Measurements from ENCODE around the gene NRCAM.

Gene NRCAM

GRCh38 chr7:108114117-108114841 is 342.0 kb downstream of the NRCAM start:
- H3K4me3 ChIP-seq (ENCODE audit: low read length): no peak overlapping the region
- WGBS: 74% methylated on average over 5 of the region's 6 CpGs
- H3K9me3 ChIP-seq (ENCODE audit: insufficient read depth, low read depth, low read length): no peaks in the 10 kb centered on the region

DNA sequence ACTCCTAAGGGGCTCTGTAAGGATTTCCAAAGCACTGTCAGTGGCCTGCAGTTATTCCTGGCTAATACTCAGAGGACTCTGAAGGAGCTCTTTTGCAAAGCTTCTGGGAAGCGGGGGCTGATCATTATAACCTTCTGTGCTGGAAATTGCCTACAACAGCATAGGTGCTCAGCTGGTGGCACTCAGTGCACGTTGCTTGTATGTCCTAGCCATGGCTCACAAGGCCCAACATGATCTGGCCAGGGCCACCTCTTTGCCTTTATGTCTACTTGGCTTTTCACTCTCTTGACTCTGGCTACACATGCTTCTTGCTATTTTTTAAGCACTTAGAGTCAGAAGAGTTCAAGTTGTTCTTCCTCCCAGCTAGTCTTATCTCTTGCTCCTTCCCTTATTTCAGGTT is 343.6 kb downstream of the NRCAM start:
- Histone ChIP-seq H3K4me1 (ENCODE audit: insufficient read depth, low read length) (no peaks in the 10 kb centered on the region), H3K9me3 (ENCODE audit: insufficient read depth, low read depth, low read length) (no peaks in the 10 kb centered on the region), H3K27me3 (ENCODE audit: insufficient read depth, low read length) (no peaks in the 10 kb centered on the region), H3K36me3 (ENCODE audit: insufficient read depth, low read length) (no peaks in the 10 kb centered on the region), H3K4me3 (ENCODE audit: low read length) (no peak overlapping the region), H3K9ac (ENCODE audit: low read depth, low read length) (no peak overlapping the region), H3K27ac (ENCODE audit: low read depth, low read length) (no peak overlapping the region)
- WGBS: 87% methylated on average over 2 of the region's 2 CpGs

More at GRCh38 chr7:108114117-108114841, 342.0 kb downstream of the NRCAM start:
- H3K4me1 ChIP-seq (ENCODE audit: insufficient read depth, low read length): no peaks in the 10 kb centered on the region
- H3K27ac ChIP-seq (ENCODE audit: low read depth, low read length): no peak overlapping the region
- no peaks in the 10 kb centered on the region for H3K27me3 ChIP-seq (ENCODE audit: insufficient read depth, low read length)
- no peaks in the 10 kb centered on the region for H3K36me3 ChIP-seq (ENCODE audit: insufficient read depth, low read length)
- no peak overlapping the region for H3K9ac ChIP-seq (ENCODE audit: low read depth, low read length)

GRCh38 chr7:108109221-108109908 is 346.9 kb downstream of the NRCAM start:
- 90% methylated on average over 2 of the region's 2 CpGs for WGBS
- Histone ChIP-seq H3K9ac (ENCODE audit: low read depth, low read length) (no peak overlapping the region), H3K27me3 (ENCODE audit: insufficient read depth, low read length) (no peaks in the 10 kb centered on the region), H3K27ac (ENCODE audit: low read depth, low read length) (no peak overlapping the region), H3K4me3 (ENCODE audit: low read length) (no peak overlapping the region), H3K4me1 (ENCODE audit: insufficient read depth, low read length) (no peaks in the 10 kb centered on the region), H3K36me3 (ENCODE audit: insufficient read depth, low read length) (no peaks in the 10 kb centered on the region), H3K9me3 (ENCODE audit: insufficient read depth, low read depth, low read length) (no peaks in the 10 kb centered on the region)

DNA sequence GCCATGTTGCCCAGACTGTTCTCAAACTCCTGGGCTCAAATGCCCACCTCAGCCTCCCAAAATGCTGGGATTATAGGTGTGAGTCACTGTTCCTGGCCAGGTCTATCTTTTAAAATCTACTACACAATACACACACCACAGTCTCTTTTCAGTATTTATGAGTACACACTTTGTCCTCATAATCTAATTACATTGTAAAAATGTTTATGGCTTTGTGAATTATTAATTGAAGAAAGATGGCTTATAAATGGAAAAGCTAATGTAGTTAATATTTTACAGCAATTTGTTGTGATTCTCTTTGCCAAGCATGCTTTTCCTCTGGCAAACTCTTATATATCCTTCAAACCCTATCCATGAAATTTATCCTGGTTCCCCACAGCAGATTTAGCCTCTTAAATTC is 348.1 kb downstream of the NRCAM start:
- Histone ChIP-seq H3K4me3 (ENCODE audit: low read length) (no peak overlapping the region), H3K36me3 (ENCODE audit: insufficient read depth, low read length) (no peaks in the 10 kb centered on the region), H3K9ac (ENCODE audit: low read depth, low read length) (no peak overlapping the region), H3K4me1 (ENCODE audit: insufficient read depth, low read length) (no peaks in the 10 kb centered on the region), H3K9me3 (ENCODE audit: insufficient read depth, low read depth, low read length) (no peaks in the 10 kb centered on the region), H3K27ac (ENCODE audit: low read depth, low read length) (no peak overlapping the region), H3K27me3 (ENCODE audit: insufficient read depth, low read length) (no peaks in the 10 kb centered on the region)

GRCh38 chr7:108104324-108104723 is 351.9 kb downstream of the NRCAM start:
- 90% methylated on average over 7 of the region's 7 CpGs for WGBS
- Histone ChIP-seq H3K27ac (ENCODE audit: low read depth, low read length) (no peak overlapping the region), H3K4me3 (ENCODE audit: low read length) (no peak overlapping the region), H3K4me1 (ENCODE audit: insufficient read depth, low read length) (no peaks in the 10 kb centered on the region), H3K9ac (ENCODE audit: low read depth, low read length) (no peak overlapping the region), H3K9me3 (ENCODE audit: insufficient read depth, low read depth, low read length) (no peaks in the 10 kb centered on the region), H3K36me3 (ENCODE audit: insufficient read depth, low read length) (no peaks in the 10 kb centered on the region), H3K27me3 (ENCODE audit: insufficient read depth, low read length) (no peaks in the 10 kb centered on the region)

GRCh38 chr7:108103558-108104298 is 352.5 kb downstream of the NRCAM start:
- H3K9ac ChIP-seq (ENCODE audit: low read depth, low read length): no peak overlapping the region
- WGBS: 91% methylated on average over 5 of the region's 5 CpGs
- H3K4me3 ChIP-seq (ENCODE audit: low read length): no peak overlapping the region
- no peak overlapping the region for H3K27ac ChIP-seq (ENCODE audit: low read depth, low read length)
- H3K9me3 ChIP-seq (ENCODE audit: insufficient read depth, low read depth, low read length): no peaks in the 10 kb centered on the region
- H3K4me1 ChIP-seq (ENCODE audit: insufficient read depth, low read length): no peaks in the 10 kb centered on the region
- no peaks in the 10 kb centered on the region for H3K27me3 ChIP-seq (ENCODE audit: insufficient read depth, low read length)
- no peaks in the 10 kb centered on the region for H3K36me3 ChIP-seq (ENCODE audit: insufficient read depth, low read length)

- no peak overlapping the region for H3K9ac ChIP-seq (ENCODE audit: low read depth, low read length)
- H3K4me1 ChIP-seq (ENCODE audit: insufficient read depth, low read length): no peaks in the 10 kb centered on the region
- H3K4me3 ChIP-seq (ENCODE audit: low read length): no peak overlapping the region
- H3K27ac ChIP-seq (ENCODE audit: low read depth, low read length): no peak overlapping the region
- H3K27me3 ChIP-seq (ENCODE audit: insufficient read depth, low read length): no peaks in the 10 kb centered on the region
- H3K36me3 ChIP-seq (ENCODE audit: insufficient read depth, low read length): no peaks in the 10 kb centered on the region
- 90% methylated on average over 20 of the region's 20 CpGs for WGBS
- no peaks in the 10 kb centered on the region for H3K9me3 ChIP-seq (ENCODE audit: insufficient read depth, low read depth, low read length)
Measured at GRCh38 chr7:108102671-108103312, 353.4 kb downstream of the NRCAM start.

- Histone ChIP-seq H3K36me3 (ENCODE audit: insufficient read depth, low read length) (no peaks in the 10 kb centered on the region), H3K9me3 (ENCODE audit: insufficient read depth, low read depth, low read length) (no peaks in the 10 kb centered on the region), H3K9ac (ENCODE audit: low read depth, low read length) (no peak overlapping the region), H3K27ac (ENCODE audit: low read depth, low read length) (no peak overlapping the region), H3K27me3 (ENCODE audit: insufficient read depth, low read length) (no peaks in the 10 kb centered on the region), H3K4me3 (ENCODE audit: low read length) (no peak overlapping the region), H3K4me1 (ENCODE audit: insufficient read depth, low read length) (no peaks in the 10 kb centered on the region)
- 98% methylated on average over 3 of the region's 3 CpGs for WGBS
Measured at GRCh38 chr7:108101759-108102158, 354.5 kb downstream of the NRCAM start.

- H3K36me3 ChIP-seq (ENCODE audit: insufficient read depth, low read length): no peaks in the 10 kb centered on the region
- no peak overlapping the region for H3K9ac ChIP-seq (ENCODE audit: low read depth, low read length)
- no peak overlapping the region for H3K4me3 ChIP-seq (ENCODE audit: low read length)
- 100% methylated on average over 1 of the region's 1 CpG for WGBS
- H3K27ac ChIP-seq (ENCODE audit: low read depth, low read length): no peak overlapping the region
- H3K4me1 ChIP-seq (ENCODE audit: insufficient read depth, low read length): peaks cover 4% of the 10 kb centered on the region; the same call in 1 of the 2 replicates
- H3K27me3 ChIP-seq (ENCODE audit: insufficient read depth, low read length): no peaks in the 10 kb centered on the region
- H3K9me3 ChIP-seq (ENCODE audit: insufficient read depth, low read depth, low read length): no peaks in the 10 kb centered on the region
Measured at GRCh38 chr7:108099713-108100112, 356.5 kb downstream of the NRCAM start.

- 81% methylated on average over 7 of the region's 7 CpGs for WGBS
- no peaks in the 10 kb centered on the region for H3K9me3 ChIP-seq (ENCODE audit: insufficient read depth, low read depth, low read length)
- H3K27ac ChIP-seq (ENCODE audit: low read depth, low read length): no peak overlapping the region
- H3K36me3 ChIP-seq (ENCODE audit: insufficient read depth, low read length): no peaks in the 10 kb centered on the region
- H3K4me1 ChIP-seq (ENCODE audit: insufficient read depth, low read length): peaks cover 4% of the 10 kb centered on the region; the same call in 1 of the 2 replicates
- H3K4me3 ChIP-seq (ENCODE audit: low read length): no peak overlapping the region
- no peaks in the 10 kb centered on the region for H3K27me3 ChIP-seq (ENCODE audit: insufficient read depth, low read length)
- H3K9ac ChIP-seq (ENCODE audit: low read depth, low read length): no peak overlapping the region
Measured at GRCh38 chr7:108097703-108098102, 358.5 kb downstream of the NRCAM start.

Measured in HUES64 (cell line).